ENCODE data around the gene GGCX. TPM values are rescaled to one million over a fixed set of nuclear protein-coding genes. Genes with fewer than 3 reads are reported as not detected.

GGCX gene
- total and polyA plus RNA-seq, 9 of the 15 experiments (the other 6 are each of a cell fraction or from before 2014, with no cell fraction given): 14.4 to 47.1 (median 28.1) TPM

GRCh38 chr2:85551698-85552678, 9.3 kb downstream of the GGCX start (continued):
- TF ChIP-seq ZBTB40 (IDR thresholded peaks at IDR 0.05) (no peak), ZBTB40 (CRISPR knock-in tag; IDR thresholded peaks at IDR 0.05) (no peak), EP400 (IDR thresholded peaks at IDR 0.05) (peak; percentile 20; the same call in 1 of the 2 replicates), CTCFL (IDR thresholded peaks at IDR 0.05; ENCODE audit: borderline replicate concordance, insufficient read depth, low read depth, low read length, poor library complexity, severe bottlenecking) (peak; percentile 27), ZNF197 (CRISPR knock-in tag; IDR thresholded peaks at IDR 0.05; ENCODE audit: low read depth) (no peak), ZNF518B (CRISPR knock-in tag; IDR thresholded peaks at IDR 0.05) (no peak), ETS2 (tag; IDR thresholded peaks at IDR 0.05; ENCODE audit: borderline replicate concordance, poor library complexity, severe bottlenecking) (no peak), ZNF274 (IDR thresholded peaks at IDR 0.05; ENCODE audit: borderline replicate concordance, low read depth, low read length) (no peak), ZNF133 (CRISPR knock-in tag; IDR thresholded peaks at IDR 0.05) (no peak)

Measured in K562 (cell line).